GM12864 (cell line): ENCODE measurements around the gene E4F1.
"Not testable (repeated sequence)": the region's sequence is repeated elsewhere in the genome, so short reads cannot be mapped to it uniquely, and the experiment has no call there.

Experiments used
- DNase-seq: peaks from one replicate; pipeline ENCODE4 v3.0.0-alpha.2; 2011; ENCODE audit warnings: low read depth
- H3K4me3 ChIP-seq: 2 replicates; pipeline ENCODE4 v1.5.1; 2011; ENCODE audit warnings: mild to moderate bottlenecking, low read depth, low read length, control low read depth
- TF ChIP-seq, protein P1 (sequence below): IDR thresholded peaks from 2 replicates; pipeline ENCODE4 v1.5.1; 2011; ENCODE audit warnings: low read depth, mild to moderate bottlenecking, moderate library complexity, low read length, control low read depth, inconsistent platforms; ENCODE audit errors: missing control alignments

The E4F1 gene

DNA sequence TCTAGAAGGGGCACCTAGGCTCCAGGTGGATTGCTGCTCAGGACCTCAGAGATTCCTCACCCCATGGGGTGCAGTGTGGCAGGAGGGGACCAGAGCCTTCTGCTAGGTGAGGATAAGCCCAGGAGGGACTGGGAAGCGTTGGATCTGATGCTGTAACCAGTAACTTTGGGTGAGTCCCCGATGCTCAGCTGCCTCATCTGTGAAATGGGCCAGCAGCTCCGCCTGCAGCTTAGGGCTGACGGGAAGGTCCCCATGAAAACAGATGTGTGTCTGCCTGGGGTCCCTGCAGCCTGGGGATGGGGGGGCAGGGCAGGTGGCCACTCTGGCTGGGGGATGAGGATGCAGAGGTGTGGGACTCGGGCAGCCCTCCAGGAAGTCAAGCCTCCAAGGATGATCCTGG, 24.3 kb upstream of the E4F1 start:
- no peak overlapping the region for H3K4me3 ChIP-seq
- TF ChIP-seq, protein P1, sequence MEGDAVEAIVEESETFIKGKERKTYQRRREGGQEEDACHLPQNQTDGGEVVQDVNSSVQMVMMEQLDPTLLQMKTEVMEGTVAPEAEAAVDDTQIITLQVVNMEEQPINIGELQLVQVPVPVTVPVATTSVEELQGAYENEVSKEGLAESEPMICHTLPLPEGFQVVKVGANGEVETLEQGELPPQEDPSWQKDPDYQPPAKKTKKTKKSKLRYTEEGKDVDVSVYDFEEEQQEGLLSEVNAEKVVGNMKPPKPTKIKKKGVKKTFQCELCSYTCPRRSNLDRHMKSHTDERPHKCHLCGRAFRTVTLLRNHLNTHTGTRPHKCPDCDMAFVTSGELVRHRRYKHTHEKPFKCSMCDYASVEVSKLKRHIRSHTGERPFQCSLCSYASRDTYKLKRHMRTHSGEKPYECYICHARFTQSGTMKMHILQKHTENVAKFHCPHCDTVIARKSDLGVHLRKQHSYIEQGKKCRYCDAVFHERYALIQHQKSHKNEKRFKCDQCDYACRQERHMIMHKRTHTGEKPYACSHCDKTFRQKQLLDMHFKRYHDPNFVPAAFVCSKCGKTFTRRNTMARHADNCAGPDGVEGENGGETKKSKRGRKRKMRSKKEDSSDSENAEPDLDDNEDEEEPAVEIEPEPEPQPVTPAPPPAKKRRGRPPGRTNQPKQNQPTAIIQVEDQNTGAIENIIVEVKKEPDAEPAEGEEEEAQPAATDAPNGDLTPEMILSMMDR: no peak

DNA sequence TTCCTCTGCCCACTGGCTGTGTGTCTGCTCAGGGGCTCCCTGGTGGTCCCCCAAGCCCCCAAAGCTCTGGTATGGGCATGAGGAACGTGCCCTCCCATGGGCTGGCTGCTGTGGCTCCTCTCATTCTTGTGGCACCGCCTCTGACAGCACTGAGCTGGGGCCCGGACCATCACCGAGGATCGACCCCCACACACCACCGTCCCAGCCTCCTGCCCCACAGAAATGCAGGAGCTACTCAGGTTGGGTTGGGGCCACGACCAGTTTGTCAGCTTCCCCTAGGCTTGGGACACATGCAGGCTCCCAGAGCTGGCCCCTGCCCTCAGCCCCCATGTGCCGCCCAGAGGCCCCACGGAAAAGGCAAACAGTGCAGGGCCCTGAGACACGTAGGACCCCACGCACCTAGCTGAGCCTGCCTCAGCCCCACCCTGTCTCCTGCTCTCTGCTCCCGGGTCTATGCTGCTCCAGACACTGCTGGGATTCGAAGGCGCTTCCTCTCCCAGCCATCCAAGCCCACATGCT, 23.7 kb upstream of the E4F1 start:
- H3K4me3 ChIP-seq: no peak overlapping the region
- TF ChIP-seq, protein P1: no peak
- no peak for DNase-seq

More for the DNA sequence above, 24.3 kb upstream of the E4F1 start:
- no peak for DNase-seq

GRCh38 chr16:2200313-2200712, 23.1 kb upstream of the E4F1 start:
- TF ChIP-seq, protein P1: no peak
- no peak for DNase-seq
- no peak overlapping the region for H3K4me3 ChIP-seq

DNA sequence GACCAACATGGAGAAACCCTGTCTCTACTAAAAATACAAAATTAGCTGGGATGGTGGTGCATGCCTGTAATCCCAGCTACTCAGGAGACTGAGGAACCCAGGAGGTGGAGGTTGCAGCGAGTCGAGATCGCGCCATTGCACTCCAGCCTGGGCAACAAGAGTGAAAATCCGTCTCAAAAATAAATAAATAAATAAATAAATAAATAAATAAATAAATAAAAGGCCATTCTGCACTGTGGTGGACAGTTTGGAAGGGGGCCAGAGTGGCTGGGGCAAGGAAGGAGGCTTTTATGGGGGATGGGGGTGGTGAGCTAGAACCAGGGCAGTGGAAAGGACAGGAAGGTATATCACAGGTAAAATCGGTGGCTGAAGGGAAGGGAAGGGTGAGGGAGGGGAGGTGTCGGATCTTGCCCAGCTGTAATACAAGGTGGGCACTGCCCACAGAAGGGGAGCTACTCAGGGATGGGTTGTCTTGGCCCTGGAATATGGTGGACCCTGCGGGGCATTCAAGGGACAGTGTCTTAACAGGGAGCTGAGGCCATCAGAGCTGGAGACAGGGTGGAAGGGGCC, 20.2 kb upstream of the E4F1 start:
- H3K4me3 ChIP-seq, DNase-seq: not testable (repeated sequence)

GRCh38 chr16:2204416-2205103, 18.8 kb upstream of the E4F1 start:
- DNase-seq: no peak
- TF ChIP-seq, protein P1: no peak

GRCh38 chr16:2205104-2205966, 18.1 kb upstream of the E4F1 start, which contains the start of gene MLST8:
TSS of gene MLST8 (plus strand) at chr16:2205454. CDS start at chr16:2206086, 632 bp downstream.
- TF ChIP-seq, protein P1: peak; percentile 30
- DNase-seq: peak; percentile 62
- H3K4me3 ChIP-seq: peak within 1 kb of the TSS; percentile 58

More at GRCh38 chr16:2204416-2205103, 18.8 kb upstream of the E4F1 start:
- H3K4me3 ChIP-seq: peak overlapping the region; percentile 58

DNA sequence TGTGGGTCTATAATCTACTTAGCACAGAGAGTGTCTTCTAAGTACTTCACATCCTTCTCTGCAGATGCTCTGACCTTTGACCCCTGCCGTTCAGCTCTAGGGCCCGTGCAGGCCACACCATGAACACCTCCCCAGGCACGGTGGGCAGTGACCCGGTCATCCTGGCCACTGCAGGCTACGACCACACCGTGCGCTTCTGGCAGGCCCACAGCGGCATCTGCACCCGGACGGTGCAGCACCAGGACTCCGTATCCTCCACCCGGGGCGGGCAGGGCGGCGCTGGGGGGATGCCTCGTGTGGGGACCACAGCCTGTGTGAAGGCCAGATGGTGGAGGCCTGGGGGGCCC, 17.5 kb upstream of the E4F1 start:
- TF ChIP-seq, protein P1: no peak
- DNase-seq: no peak
- peak overlapping the region; percentile 58 for H3K4me3 ChIP-seq
